ENCODE data around the gene NUFIP1. TPM values are rescaled to one million over a fixed set of nuclear protein-coding genes. Genes with fewer than 3 reads are reported as not detected.

The NUFIP1 gene
- total and polyA plus RNA-seq, 4 donors: 0.92 to 2.0 (median 1.7) TPM

DNA sequence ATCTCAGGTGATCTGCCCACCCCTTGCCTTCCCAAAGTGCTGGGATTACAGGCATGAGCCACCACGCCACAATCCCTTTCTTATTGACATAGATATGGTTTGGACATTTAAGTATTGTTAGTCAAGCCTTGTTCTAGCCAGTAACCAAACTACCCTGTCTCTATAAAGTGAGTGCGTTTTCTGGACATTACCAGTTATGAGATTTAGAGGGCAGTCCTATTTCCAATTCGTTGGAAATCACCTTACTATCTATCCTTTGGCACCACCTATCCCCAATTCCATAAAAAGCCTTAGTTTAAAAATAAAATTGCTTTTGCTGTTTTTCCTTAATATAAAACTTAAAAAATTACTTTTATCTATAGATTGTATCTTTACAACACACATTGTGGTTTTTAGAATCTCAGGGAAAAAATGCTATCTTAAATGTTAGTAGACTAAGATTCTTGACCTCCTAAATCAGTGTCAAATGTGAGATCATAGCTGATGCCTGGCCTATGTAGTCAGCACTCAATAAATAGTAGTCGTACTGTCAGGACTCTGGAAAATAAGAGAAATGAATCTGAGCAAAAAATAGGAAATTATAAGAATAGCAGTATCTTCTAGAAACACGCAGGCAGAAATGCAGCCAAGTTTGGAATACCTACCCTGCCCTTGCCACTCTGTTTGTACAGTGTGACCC lies 57.0 kb downstream of the NUFIP1 start (continued):
- TF ChIP-seq REST (IDR thresholded peaks at IDR 0.05): no peak
- no peak for TF ChIP-seq HNF4A (conservative IDR thresholded peaks at IDR 0.05)
- no peak for TF ChIP-seq SP1 (IDR thresholded peaks at IDR 0.05)
- no peak for TF ChIP-seq FOXA2 (IDR thresholded peaks at IDR 0.05)

GRCh38 chr13:44930963-44931623 lies 58.2 kb downstream of the NUFIP1 start:
- no peak overlapping the region for H3K27ac ChIP-seq (ENCODE audit: low read depth in 1 of 2, low read length in 2 of 2)
- H3K4me3 ChIP-seq (ENCODE audit: low read depth in 1 of 3, low read length in 3 of 3): no peak overlapping the region
- no peak for TF ChIP-seq REST (IDR thresholded peaks at IDR 0.05)
- TF ChIP-seq, protein P1, sequence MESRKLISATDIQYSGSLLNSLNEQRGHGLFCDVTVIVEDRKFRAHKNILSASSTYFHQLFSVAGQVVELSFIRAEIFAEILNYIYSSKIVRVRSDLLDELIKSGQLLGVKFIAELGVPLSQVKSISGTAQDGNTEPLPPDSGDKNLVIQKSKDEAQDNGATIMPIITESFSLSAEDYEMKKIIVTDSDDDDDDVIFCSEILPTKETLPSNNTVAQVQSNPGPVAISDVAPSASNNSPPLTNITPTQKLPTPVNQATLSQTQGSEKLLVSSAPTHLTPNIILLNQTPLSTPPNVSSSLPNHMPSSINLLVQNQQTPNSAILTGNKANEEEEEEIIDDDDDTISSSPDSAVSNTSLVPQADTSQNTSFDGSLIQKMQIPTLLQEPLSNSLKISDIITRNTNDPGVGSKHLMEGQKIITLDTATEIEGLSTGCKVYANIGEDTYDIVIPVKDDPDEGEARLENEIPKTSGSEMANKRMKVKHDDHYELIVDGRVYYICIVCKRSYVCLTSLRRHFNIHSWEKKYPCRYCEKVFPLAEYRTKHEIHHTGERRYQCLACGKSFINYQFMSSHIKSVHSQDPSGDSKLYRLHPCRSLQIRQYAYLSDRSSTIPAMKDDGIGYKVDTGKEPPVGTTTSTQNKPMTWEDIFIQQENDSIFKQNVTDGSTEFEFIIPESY (IDR thresholded peaks at IDR 0.05): no peak
- TF ChIP-seq, protein P2, sequence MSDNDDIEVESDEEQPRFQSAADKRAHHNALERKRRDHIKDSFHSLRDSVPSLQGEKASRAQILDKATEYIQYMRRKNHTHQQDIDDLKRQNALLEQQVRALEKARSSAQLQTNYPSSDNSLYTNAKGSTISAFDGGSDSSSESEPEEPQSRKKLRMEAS (IDR thresholded peaks at IDR 0.05): no peak
- no peak for TF ChIP-seq JUND (IDR thresholded peaks at IDR 0.05)
- no peak for TF ChIP-seq TAF1 (conservative IDR thresholded peaks at IDR 0.05)
- no peak for TF ChIP-seq FOXA2 (IDR thresholded peaks at IDR 0.05)
- TF ChIP-seq EGR1 (IDR thresholded peaks at IDR 0.05; ENCODE audit: low read depth in 2 of 2): no peak
- TF ChIP-seq, protein P3, sequence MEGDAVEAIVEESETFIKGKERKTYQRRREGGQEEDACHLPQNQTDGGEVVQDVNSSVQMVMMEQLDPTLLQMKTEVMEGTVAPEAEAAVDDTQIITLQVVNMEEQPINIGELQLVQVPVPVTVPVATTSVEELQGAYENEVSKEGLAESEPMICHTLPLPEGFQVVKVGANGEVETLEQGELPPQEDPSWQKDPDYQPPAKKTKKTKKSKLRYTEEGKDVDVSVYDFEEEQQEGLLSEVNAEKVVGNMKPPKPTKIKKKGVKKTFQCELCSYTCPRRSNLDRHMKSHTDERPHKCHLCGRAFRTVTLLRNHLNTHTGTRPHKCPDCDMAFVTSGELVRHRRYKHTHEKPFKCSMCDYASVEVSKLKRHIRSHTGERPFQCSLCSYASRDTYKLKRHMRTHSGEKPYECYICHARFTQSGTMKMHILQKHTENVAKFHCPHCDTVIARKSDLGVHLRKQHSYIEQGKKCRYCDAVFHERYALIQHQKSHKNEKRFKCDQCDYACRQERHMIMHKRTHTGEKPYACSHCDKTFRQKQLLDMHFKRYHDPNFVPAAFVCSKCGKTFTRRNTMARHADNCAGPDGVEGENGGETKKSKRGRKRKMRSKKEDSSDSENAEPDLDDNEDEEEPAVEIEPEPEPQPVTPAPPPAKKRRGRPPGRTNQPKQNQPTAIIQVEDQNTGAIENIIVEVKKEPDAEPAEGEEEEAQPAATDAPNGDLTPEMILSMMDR (IDR thresholded peaks at IDR 0.05; ENCODE audit: low read depth, low read length, missing input control): no peak
- no peak for TF ChIP-seq SP1 (IDR thresholded peaks at IDR 0.05)
- no peak for TF ChIP-seq ATF3 (IDR thresholded peaks at IDR 0.05)
- TF ChIP-seq RXRA (IDR thresholded peaks at IDR 0.05): no peak
- H3K27me3 ChIP-seq (ENCODE audit: control insufficient read depth in 4 of 4, insufficient read depth in 4 of 4, low read length in 3 of 4): no peaks in the 10 kb centered on the region
- WGBS: 73% methylated on average over 7 of the region's 7 CpGs
- H3K9me3 ChIP-seq (ENCODE audit: control insufficient read depth in 4 of 4, low read length in 3 of 4): no peaks in the 10 kb centered on the region
- H3K36me3 ChIP-seq (ENCODE audit: control insufficient read depth in 4 of 4, insufficient read depth in 3 of 4, low read depth in 1 of 4, low read length in 3 of 4): no peaks in the 10 kb centered on the region
- DNase-seq (ENCODE audit: low spot score): no peak
- peaks cover 0 to 1% (median 0%) of the 10 kb centered on the region in 4 donors for H3K4me1 ChIP-seq (ENCODE audit: control insufficient read depth in 4 of 4, insufficient read depth in 4 of 4, low read length in 3 of 4)
- H3K9ac ChIP-seq (ENCODE audit: low read depth in 1 of 2, low read length in 2 of 2): no peak overlapping the region
